H1 (cell line): Measurements from ENCODE around the gene DIP2C.

ENCODE experiments used
- CREB1 ChIP-seq: IDR thresholded peaks from 2 replicates; pipeline ENCODE4 v1.6.1; 2012; ENCODE audit warnings: inconsistent platforms
- EZH2 ChIP-seq: fragments of 200-600 bp; sonication (generic); IDR thresholded peaks from 2 replicates; pipeline ENCODE4 v1.7.1; 2012; ENCODE audit warnings: low read depth, mild to moderate bottlenecking, moderate library complexity, low read length, inconsistent platforms; ENCODE audit not compliant: severe bottlenecking

DNA sequence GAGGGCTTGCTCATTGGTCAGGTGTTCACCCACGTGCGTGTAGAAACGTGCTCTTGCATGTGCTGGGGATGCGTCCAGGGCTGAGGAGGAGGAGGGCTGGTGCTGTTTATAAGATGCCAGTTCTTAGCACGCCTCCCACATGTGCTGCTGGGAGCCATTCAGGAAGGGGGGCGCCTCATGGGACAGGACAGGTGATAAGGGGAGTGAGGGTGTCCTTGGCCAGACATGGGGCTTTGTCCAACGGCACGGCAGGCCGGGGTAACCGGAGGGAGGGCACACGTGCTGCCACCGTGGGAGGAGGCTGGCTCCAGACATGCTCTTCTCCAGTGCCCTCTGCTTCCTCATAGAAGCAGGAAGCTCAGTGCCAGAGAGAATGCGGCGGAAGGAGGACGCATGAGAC, 404.3 kb downstream of the DIP2C start:
- TF ChIP-seq EZH2 (no peak), CREB1 (no peak)
